Gastrocnemius medialis (tissue), 4 donors: ENCODE measurements around the gene SCAF11. TPM values are rescaled to one million over a fixed set of nuclear protein-coding genes. Genes with fewer than 3 reads are reported as not detected.
"Not testable (repeated sequence)": the region's sequence is repeated elsewhere in the genome, so short reads cannot be mapped to it uniquely, and the experiment has no call there.

Experiments used
- ATAC-seq, 2 donors: fragments of 150-250 bp; one replicate each; pipeline ENCODE4 v1.9.1; 2016
- DNase-seq, 2 donors: peaks; one replicate each; pipeline ENCODE4 v3.0.0-alpha.2; 2019
- H3K27ac ChIP-seq, 4 donors: fragments of 200-600 bp; sonication (generic); 1 replicate in 1 of 4; 2 replicates in 3 of 4; pipeline ENCODE4 v1.5.1; 2016 to 2018; ENCODE audit warnings: mild to moderate bottlenecking in 2 of 4, moderate library complexity in 1 of 4
- H3K27me3 ChIP-seq, 3 donors: fragments of 200-600 bp; sonication (generic) in 2 of 3; 1 replicate in 1 of 3; 2 replicates in 2 of 3; pipeline versions ENCODE4 v1.5.1 to v1.6.0; 2016 to 2019; ENCODE audit warnings: mild to moderate bottlenecking in 1 of 3, moderate library complexity in 1 of 3
- H3K36me3 ChIP-seq, 2 donors: fragments of 200-600 bp; sonication (generic) in 1 of 2; one replicate each; pipeline ENCODE4 v1.5.1; 2017 to 2018
- H3K4me1 ChIP-seq, 2 donors: fragments of 200-600 bp; sonication (generic) in 1 of 2; one replicate each; pipeline ENCODE4 v1.5.1; 2016 to 2017; ENCODE audit warnings: mild to moderate bottlenecking in 2 of 2
- H3K4me3 ChIP-seq, 4 donors: fragments of 200-600 bp; sonication (generic) in 3 of 4; 1 replicate in 1 of 4; 2 replicates in 3 of 4; pipeline ENCODE4 v1.5.1; 2016 to 2019; ENCODE audit warnings: mild to moderate bottlenecking in 2 of 4
- H3K9me3 ChIP-seq, 3 donors: fragments of 200-600 bp; sonication (generic) in 2 of 3; 1 replicate in 1 of 3; 2 replicates in 2 of 3; pipeline ENCODE4 v1.5.1; 2016 to 2019
- POLR2A ChIP-seq, 2 donors: fragments of 450-650 bp; IDR thresholded peaks; one replicate each; pipeline ENCODE4 v1.6.1; 2017; ENCODE audit warnings: antibody characterized with exemption in 2 of 2, mild to moderate bottlenecking in 2 of 2, moderate library complexity in 2 of 2
- in situ Hi-C, 4 donors: fragments of 200-750 bp; cut with MboI; loops; one replicate each; pipeline versions ENCODE4 v1.15.0 to v1.8.0; 2017; ENCODE audit warnings: low sequenced_read_pairs in 4 of 4
- intact Hi-C: fragments of 100-400 bp; cut with DNase I; formaldehyde crosslinking; loops from one replicate; pipeline ENCODE4 v1.15.1; 2023; ENCODE audit warnings: low total_unique reads
- total RNA-seq, 4 donors: library from RNA; depleted of rRNA; stranded (reverse); fragments of >200 nt; gene quantifications; one replicate each; pipeline versions ENCODE4 v1.1.0 to v1.2.3, GENCODE V29; 2016
- TF ChIP-seq, protein P1 (sequence below), 5 experiments: fragments of 450-650 bp in 3 of 5; fragments of 200-600 bp in 2 of 5; sonication (generic) in 2 of 5; IDR thresholded peaks in 4 of 5; conservative IDR thresholded peaks in 1 of 5; 1 replicate in 4 of 5; 2 replicates in 1 of 5; pipeline ENCODE4 v1.5.1; 2016 to 2019; ENCODE audit warnings: antibody characterized with exemption in 5 of 5, mild to moderate bottlenecking in 3 of 5, moderate library complexity in 3 of 5

The SCAF11 gene, protein sequence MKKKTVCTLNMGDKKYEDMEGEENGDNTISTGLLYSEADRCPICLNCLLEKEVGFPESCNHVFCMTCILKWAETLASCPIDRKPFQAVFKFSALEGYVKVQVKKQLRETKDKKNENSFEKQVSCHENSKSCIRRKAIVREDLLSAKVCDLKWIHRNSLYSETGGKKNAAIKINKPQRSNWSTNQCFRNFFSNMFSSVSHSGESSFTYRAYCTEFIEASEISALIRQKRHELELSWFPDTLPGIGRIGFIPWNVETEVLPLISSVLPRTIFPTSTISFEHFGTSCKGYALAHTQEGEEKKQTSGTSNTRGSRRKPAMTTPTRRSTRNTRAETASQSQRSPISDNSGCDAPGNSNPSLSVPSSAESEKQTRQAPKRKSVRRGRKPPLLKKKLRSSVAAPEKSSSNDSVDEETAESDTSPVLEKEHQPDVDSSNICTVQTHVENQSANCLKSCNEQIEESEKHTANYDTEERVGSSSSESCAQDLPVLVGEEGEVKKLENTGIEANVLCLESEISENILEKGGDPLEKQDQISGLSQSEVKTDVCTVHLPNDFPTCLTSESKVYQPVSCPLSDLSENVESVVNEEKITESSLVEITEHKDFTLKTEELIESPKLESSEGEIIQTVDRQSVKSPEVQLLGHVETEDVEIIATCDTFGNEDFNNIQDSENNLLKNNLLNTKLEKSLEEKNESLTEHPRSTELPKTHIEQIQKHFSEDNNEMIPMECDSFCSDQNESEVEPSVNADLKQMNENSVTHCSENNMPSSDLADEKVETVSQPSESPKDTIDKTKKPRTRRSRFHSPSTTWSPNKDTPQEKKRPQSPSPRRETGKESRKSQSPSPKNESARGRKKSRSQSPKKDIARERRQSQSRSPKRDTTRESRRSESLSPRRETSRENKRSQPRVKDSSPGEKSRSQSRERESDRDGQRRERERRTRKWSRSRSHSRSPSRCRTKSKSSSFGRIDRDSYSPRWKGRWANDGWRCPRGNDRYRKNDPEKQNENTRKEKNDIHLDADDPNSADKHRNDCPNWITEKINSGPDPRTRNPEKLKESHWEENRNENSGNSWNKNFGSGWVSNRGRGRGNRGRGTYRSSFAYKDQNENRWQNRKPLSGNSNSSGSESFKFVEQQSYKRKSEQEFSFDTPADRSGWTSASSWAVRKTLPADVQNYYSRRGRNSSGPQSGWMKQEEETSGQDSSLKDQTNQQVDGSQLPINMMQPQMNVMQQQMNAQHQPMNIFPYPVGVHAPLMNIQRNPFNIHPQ (N-terminal part only)
- 100 to 1,000 TPM in 1 of 4 donors, 10 to 100 TPM in 3; 69.9 to 101 (median 97.7) TPM for total RNA-seq

DNA sequence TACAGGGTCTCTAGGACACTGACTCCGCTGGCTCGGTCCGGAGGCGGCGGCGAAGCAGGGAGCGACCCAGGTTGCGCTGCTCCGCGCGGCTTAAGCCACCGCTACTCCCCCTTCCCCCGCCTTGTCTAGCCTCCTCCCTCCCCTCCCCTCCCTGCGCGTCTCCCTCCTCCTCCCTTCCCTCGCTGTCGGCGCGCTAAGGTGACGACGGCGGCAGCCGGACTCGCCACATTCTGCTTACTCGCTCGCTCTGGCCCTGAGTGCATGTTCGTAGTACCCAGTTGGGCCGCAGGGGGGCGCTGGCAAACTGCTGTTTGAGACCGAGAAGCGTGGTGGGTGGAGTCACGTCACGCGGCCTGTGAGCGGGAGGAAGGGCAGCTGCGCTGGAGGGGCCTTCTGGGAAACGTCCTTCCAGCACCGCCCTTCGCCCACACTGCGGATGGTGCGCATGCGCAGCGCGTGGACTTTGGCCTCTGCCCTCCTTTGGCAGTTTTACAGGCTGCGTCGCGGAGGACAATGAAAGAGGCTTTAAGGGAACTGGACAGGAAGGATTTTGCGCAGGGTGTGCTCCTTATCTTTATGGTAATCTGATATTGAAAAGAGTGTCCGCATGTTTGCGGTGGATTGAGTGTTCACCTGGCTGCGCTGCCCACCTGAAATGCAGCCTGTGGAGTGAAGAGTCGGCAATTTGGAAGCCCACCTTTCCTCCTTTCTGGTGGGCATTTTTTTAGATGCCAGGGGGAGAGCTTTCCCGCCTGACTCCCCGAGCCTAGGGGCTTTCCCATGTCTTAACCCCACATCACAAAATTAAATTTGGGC, at the start of gene SCAF11:
Gene SCAF11, minus strand, starts transcription at position 107 of the 816 bp plus-strand sequence. CDS start 26,407 bp downstream, outside the sequence.
- in situ Hi-C loops (loop anchor here in 3 of 4 donors (10.0 to 25.0 kb wide), 4 partner anchors 226 to 697 kb away; partner anchors contain the start of gene SLC38A2 (in 1 of the 3)), intact Hi-C loops (loop anchor here (1.0 to 10.0 kb wide), 10 partner anchors 134 to 756 kb away; partner anchors contain the start of genes SLC38A1 and SLC38A2)
- Histone ChIP-seq H3K4me3 (peak within 1 kb of the TSS; percentile 90 to 99 (median 90)), H3K27ac (peak within 1 kb of the TSS; percentile 99 to 100 (median 100)), H3K36me3 (no peaks in the 10 kb centered on the region), H3K4me1 (peaks cover 39 to 41% of the 10 kb centered on the region in 2 donors), H3K9me3 (no peaks in the 10 kb centered on the region), H3K27me3 (no peaks in the 10 kb centered on the region)
- DNase-seq (peak; percentile 100), ATAC-seq (peak; percentile 79 to 87)
- TF ChIP-seq POLR2A (IDR thresholded peaks at IDR 0.05), result peak; percentile 92 to 93
- TF ChIP-seq, protein P1, sequence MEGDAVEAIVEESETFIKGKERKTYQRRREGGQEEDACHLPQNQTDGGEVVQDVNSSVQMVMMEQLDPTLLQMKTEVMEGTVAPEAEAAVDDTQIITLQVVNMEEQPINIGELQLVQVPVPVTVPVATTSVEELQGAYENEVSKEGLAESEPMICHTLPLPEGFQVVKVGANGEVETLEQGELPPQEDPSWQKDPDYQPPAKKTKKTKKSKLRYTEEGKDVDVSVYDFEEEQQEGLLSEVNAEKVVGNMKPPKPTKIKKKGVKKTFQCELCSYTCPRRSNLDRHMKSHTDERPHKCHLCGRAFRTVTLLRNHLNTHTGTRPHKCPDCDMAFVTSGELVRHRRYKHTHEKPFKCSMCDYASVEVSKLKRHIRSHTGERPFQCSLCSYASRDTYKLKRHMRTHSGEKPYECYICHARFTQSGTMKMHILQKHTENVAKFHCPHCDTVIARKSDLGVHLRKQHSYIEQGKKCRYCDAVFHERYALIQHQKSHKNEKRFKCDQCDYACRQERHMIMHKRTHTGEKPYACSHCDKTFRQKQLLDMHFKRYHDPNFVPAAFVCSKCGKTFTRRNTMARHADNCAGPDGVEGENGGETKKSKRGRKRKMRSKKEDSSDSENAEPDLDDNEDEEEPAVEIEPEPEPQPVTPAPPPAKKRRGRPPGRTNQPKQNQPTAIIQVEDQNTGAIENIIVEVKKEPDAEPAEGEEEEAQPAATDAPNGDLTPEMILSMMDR (IDR thresholded peaks at IDR 0.05 in 4 of 5, conservative IDR thresholded peaks at IDR 0.05 in 1 of 5), result peak; percentile 97 to 100 (median 99)

DNA sequence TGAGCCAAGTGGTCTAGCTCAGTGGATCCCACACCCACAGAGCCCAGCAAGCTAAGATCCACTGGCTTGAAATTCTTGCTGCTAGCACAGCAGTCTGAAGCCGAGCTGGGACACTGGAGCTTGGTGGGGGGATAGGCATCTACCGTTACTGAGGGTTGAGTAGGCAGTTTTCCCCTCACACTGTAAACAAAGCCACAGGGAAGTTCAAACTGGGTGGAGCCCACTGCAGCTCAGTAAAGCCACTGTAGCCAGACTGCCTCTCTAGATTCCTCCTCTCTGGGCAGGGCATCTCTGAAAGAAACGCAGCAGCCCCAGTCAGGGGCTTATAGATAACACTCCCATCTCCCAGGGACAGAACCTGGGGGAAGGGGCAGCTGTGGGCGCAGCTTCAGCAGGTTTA, 46.7 kb upstream of the SCAF11 start:
- H3K4me3 ChIP-seq, H3K27me3 ChIP-seq, H3K36me3 ChIP-seq, ATAC-seq, intact Hi-C loops, H3K9me3 ChIP-seq, DNase-seq, H3K4me1 ChIP-seq, in situ Hi-C loops, H3K27ac ChIP-seq: not testable (repeated sequence)

DNA sequence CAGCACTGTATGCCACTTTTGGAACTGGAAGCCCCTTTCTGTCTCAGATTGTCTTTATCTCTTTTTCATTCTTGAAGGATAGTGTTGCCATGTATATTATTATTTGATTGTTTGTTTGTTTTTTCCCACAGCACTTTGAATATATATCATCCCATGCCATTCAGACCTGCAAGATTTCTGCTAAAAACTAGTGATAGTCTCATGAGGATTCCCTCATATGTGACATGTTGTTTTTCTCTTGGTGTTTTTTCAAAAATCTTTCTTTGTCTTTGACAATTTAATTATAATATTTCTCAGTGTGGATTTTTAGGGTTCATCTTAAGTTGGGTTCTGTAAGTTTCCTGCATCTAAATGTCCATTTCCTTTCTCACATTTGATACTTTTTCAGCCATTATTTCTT, 36.8 kb upstream of the SCAF11 start:
- H3K9me3 ChIP-seq, result peaks cover 0 to 9% (median 0%) of the 10 kb centered on the region in 3 donors
- in situ Hi-C loops, result no loop called here
- no peaks in the 10 kb centered on the region for H3K27me3 ChIP-seq
- no peaks in the 10 kb centered on the region for H3K4me1 ChIP-seq
- intact Hi-C loops, result no loop called here
- no peaks in the 10 kb centered on the region for H3K36me3 ChIP-seq
- no peak for ATAC-seq
- H3K27ac ChIP-seq, result no peak overlapping the region
- TF ChIP-seq, protein P1 (IDR thresholded peaks at IDR 0.05 in 4 of 5, conservative IDR thresholded peaks at IDR 0.05 in 1 of 5), result no peak
- no peak for TF ChIP-seq POLR2A (IDR thresholded peaks at IDR 0.05)
- no peak overlapping the region for H3K4me3 ChIP-seq
- DNase-seq, result no peak

DNA sequence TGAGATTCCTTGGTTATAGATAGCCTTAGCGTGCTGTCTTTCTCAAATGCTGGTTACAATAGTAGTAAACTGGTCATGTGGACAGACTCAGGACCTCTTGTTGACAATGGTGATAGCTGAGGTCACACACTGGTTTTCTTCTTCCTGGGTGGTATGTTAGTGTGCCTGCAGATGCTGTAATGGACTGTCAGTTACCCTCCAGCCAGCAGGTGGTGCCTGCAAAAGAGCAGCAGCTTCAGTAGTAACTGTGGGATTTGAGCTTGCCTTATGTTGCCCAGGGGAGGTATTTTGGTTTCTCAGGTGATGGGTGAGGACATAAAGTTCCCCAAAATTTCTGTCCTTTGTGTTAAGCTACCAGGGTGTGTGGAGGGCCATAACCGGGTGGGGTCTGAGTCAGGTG, 33.7 kb upstream of the SCAF11 start:
- no peak for TF ChIP-seq POLR2A (IDR thresholded peaks at IDR 0.05)
- TF ChIP-seq, protein P1 (IDR thresholded peaks at IDR 0.05 in 4 of 5, conservative IDR thresholded peaks at IDR 0.05 in 1 of 5), result no peak
- in situ Hi-C loops, result no loop called here
- H3K4me3 ChIP-seq, result no peak overlapping the region
- no peaks in the 10 kb centered on the region for H3K36me3 ChIP-seq
- no peaks in the 10 kb centered on the region for H3K4me1 ChIP-seq
- H3K27ac ChIP-seq, result no peak overlapping the region
- no peak for ATAC-seq
- no peak for DNase-seq
- peaks cover 0 to 21% (median 0%) of the 10 kb centered on the region in 3 donors for H3K9me3 ChIP-seq
- intact Hi-C loops, result no loop called here
- no peaks in the 10 kb centered on the region for H3K27me3 ChIP-seq
